ENCODE measurements around the gene RIMS1.
A peak's percentile ranks its signal among the peaks of the same experiment; 100 is the strongest.

RIMS1 gene

DNA sequence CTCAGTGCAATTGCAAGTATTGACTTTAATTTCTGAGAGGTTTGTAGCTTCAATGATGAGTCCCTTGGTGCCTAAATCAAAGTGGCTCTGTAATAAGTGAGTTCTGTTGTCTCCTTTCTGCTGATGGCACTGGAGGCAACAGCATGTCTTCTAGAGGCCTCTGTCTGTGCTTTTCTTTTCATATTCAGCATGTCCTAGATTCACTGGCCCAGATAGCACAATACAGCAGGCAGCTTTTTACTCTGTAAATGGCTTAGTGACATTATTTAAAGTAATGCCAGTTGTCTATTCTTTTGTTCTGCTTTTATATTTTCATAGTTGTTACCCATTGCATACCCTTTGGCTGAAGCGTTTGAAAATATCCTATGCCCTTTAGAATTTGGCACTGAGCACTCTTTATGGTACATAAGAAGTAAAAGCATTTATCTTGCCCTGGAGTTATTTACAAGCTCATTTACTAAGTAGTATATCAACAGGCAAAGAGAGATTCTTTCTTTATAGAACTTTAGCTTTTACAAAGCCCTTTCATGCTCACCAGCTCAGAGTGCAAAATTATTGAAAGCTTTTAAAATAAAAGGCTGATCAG, 464.0 kb downstream of the RIMS1 start:
- no peak for DNase-seq (ENCODE audit: low spot score)

DNA sequence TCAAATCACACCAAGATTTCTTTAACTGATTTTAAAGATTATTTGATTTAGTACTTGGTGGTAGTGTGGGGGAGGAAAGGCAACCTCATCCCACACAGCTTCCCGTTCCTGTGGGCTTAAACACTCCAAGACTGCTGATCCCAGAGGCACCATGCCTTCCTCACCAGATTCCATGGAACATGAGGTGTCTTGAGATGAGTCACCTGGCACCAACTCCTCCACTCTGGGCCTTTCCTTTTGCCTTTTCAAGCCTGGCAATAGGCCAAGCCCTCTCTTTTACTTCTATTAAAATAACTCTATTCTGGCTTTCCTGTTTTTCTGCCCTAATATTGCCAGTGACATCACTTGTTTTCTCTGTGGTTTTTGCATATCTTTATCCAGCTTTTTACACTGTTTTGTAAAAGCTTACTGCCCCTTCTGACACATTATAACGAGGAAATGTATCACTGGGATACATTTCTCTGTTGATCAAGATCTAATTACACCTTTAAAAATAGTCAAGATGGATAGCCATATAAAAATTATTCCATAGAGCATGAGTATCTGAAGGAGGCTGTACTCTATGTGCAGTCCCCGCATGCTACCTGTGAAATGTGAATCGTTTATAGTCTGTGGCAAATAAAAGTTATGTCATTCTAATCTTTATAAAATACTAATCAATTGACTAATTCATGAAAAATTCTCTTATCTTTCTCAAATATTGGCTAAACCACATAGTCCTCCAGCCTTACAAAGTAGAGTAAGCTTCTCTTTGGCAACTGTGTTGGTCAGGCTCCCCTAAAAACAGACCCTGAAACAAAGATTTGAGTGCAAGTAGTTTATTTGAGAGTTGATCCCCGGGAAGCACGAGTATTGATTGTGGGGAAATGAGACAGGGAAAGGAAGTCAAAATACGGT, 477.7 kb downstream of the RIMS1 start:
- DNase-seq (ENCODE audit: low spot score): peak; percentile 72

DNA sequence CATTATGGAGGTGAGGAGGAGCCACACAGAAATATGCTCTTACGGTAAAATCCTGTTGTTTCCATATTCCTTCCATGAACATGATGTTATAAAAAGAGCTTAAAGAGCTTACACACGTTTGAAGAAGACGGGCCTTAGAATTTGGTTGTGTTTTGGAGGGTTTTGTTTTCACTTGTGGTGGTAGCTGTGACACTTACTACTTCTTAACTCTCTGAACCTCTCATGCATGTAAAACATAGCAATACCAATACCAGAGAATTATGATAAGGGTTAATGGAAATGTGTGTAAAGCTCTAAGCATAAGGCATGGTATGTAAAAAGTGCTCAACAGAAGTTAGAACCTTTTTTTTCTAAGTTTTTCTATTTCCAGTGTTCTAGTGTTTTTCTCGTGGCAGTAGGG, 479.4 kb downstream of the RIMS1 start:
- DNase-seq (ENCODE audit: low spot score): no peak

DNA sequence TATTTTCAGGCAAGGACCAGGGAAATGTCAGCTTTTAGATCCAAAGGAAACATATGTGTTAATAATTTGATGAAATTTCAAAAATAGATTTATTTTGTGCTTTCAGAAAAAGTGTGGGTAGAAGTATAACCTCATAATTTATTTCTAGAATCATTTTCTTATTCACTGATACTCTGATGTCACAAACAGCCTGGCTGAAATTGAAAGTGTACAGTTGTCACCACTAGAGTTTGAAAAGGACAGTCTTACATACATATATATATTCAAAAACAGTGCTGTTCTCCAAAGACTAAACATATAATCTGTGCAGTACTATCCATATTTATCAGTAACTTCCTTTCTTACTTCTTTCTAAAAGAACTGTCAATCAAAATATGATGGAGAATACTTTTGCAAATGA, 481.1 kb downstream of the RIMS1 start:
- DNase-seq (ENCODE audit: low spot score): no peak

DNA sequence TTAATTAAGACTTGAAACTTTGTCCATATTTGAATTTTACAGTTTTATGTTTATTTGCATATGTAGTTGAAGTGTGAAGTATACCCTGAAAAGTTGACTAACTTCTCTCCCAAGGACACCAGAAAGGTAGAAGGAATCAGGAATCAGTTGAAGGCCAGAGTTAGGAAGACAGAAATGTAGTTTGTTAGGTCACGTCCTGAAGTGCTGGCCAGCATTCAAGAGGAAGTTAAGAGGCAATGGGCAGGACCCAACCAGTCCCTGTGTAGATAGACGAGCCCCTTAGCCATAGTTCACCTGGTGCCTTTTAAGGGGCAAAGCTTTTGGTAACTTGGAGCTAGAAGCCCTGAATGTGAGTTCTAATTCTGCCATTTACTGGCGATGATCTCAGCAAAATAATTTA, 485.1 kb downstream of the RIMS1 start:
- DNase-seq (ENCODE audit: low spot score): no peak

DNA sequence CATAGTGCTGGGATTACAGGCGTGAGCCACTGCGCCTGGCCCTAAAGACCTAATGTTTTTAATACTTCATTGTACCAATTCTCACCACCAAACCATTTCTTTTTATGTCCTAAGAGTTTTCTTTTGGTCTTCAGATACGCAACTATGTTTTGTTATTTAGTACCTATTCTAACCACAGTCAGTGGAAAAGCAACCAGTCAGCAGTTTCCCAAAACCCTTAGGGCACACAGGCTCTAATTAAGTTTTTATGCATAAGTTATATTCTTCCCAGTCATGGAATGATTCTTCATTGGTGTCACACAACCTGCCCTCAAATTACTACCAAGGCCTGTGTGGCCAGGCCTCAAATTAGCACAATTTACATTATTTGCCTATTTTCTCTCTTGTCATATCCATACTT, 487.8 kb downstream of the RIMS1 start:
- no peak for DNase-seq (ENCODE audit: low spot score)

DNA sequence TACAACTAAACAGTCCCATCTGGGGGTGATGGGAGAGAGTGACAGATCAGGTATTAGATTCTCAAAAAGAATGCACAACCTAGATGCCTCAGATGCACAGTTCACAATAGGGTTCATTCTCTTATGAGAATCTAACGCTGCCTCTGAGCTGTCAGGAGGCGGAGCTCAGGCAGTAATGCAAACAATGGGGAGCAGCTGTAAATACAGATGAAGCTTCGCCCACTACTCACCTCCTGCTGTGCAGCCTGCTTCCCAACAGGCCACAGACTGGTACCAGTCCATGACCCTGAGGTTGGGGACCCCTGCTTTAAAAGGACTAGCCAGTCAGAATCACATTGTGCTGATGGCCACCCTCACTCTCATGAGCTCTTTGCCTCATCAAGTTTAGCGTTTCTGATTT, 488.5 kb downstream of the RIMS1 start:
- no peak for DNase-seq (ENCODE audit: low spot score)

DNA sequence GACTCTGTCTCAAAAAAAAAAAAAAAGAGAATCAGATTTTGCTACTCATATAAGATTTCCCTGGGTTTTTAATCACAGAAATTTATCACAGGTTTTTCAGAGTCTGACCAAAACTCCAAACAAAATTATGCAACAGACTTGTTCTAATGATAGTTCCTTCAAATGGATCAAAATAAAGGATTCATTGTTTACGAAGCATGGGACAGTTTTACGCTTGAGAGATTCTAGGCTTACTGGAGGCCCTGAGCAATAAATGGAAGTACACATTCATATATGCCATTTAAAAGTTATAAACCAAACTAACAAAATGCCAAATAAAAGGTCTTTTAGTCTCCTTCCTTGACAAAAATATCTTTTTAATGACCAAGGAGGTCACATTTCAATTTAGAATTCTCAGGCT, 490.4 kb downstream of the RIMS1 start:
- DNase-seq (ENCODE audit: low spot score): no peak

DNA sequence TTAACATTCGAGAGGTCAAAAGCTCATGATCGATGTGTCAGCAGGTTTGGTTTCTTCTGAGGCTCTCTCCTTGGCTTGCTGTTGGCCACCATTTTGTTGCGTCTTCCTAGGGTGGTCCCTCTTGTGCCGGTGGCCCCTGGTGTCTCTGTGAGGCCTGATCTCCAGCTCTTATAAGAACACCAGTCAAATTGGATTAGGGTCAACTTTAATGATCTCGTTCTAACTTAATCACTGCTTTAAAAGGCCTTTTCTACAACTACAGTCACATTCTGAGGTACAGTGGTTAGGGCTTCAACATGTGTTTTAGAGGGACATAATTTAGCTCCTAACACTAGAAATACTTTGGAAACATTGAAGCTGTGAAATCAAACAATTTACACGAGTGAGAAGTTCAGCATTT, 494.7 kb downstream of the RIMS1 start:
- DNase-seq (ENCODE audit: low spot score): no peak

DNA sequence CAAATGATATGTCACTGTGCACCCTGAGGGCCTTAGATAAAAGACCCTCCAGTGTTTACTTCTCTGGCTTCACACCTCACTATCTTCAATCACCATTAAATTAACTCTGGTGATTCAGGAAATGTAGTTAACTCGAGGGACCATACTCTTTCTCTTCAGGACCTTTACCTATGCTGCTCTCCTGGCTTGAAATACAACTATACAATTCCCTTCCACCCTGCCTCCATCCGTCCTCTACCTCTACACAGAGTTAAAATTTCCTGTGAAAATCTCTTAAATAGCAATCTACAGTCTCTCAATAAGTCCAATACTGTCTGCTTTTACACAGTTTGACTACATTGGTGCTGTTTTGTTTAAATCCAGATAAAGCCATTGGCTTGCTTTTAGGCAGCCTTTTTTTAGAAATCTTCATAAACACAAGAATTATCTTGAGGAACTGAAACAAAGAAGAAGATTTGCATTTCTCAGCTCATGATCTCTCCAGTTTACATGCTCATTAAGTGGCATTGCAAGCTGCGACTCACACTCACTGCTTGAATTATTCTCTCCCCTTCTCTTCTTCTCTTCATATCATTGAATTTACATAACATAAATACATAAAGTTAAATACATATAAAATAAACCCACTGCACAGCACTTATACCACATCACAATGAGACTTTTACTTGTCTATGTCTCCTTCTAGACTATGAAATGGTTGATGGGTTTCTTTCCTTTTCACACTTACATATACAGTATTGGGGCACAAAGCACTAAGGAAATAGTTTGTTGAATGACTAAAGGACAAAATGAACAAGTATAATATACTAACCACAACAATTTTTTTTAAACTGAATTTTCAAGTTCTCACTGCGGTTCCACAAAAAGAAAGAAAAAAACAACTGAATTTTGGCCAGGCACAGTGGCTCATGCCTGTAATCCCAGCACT, 496.5 kb downstream of the RIMS1 start:
- no peak for DNase-seq (ENCODE audit: low spot score)

DNA sequence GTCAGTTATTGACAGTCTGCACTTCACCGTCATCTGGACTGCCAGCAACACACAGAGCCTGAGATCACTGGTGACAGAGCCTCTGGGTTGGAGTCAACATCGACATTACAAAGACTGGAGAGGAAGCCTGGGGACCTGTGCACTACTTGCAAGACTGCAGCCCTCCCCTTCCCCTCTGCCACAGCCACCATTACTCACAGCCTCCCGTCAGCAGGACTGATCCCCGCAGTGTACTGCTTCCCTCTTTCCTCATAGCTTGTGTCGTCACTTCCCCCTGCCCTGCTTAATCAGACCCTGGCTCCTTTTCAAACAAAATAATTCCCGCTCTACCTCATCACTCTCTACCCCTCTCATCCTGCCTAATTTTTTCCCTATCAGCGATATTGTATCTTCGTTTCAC, 500.0 kb downstream of the RIMS1 start:
- DNase-seq (ENCODE audit: low spot score): no peak

DNA sequence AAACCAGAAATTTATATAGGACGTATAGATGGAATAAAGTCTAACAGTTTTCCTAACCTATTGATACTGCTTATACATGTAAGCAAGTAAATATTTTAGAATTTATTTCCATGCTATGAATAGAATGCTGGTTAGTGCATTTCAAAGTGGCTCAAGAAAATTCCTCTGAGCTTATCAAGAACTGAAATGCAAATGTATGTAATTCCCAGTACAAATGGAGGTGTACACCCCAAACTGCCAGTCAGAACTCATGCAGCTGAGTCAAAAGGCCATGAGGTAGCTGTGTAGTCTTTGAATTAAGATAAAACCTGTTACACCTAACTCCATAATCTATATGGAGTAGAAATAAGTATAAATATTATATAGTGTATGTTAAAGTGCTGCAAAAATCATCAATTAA, 503.3 kb downstream of the RIMS1 start:
- DNase-seq (ENCODE audit: low spot score): no peak

DNA sequence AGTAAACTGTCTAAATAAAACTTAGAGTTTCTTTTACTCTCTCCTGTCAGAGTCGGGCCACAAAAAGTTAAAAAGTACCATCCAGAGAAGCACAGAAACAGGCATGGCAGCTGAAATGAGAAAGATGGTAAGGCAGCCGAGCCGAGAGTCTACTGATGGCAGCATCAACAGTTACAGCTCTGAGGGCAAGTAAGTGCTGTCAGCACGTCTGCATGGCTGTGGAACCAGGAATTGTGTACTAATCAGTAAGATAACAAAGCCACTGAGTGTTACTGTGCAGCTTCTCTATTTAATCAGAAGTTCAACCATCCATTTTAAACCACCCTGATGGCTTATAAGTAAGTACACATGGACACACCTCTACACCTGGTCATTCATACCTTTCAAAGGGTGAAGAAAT, 504.2 kb downstream of the RIMS1 start:
- no peak for DNase-seq (ENCODE audit: low spot score)

DNA sequence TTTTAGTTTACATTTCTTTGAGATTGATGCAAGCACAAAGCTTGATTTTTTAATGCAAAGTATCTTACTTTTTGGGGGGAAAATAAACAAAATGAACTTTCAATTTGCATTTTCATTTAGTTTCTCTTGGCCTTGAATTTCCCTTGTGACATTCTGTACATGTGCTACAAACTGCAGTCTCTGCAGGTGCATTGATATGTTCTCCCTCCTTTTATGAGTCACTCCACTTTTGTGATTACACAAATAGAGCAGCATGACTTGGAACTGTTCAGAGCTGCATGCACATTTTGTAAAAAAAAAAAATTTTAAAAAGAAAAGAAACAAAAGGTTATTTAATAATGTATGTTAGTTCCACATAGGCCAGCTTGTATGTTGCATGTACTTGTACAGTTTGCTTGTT, 515.5 kb downstream of the RIMS1 start:
- DNase-seq (ENCODE audit: low spot score): no peak

DNA sequence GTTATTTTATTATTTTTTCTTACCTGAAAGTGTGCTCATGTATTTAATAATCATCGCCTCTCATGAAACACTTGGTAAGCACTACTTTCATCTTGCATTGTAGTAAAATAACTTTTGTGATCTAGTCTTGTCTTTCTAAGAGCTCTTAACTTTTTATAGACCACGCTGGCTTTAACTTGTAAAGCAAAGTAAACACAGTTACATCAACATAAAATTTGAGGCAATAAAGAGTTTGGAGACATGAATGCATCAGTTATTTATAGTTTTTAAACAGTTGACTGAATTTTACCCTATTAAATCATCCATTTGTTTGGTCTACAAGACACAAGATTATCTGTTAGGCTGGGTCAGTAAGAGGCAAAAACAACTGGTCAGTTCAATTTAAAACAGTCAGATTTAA, 517.1 kb downstream of the RIMS1 start:
- no peak for DNase-seq (ENCODE audit: low spot score)

DNA sequence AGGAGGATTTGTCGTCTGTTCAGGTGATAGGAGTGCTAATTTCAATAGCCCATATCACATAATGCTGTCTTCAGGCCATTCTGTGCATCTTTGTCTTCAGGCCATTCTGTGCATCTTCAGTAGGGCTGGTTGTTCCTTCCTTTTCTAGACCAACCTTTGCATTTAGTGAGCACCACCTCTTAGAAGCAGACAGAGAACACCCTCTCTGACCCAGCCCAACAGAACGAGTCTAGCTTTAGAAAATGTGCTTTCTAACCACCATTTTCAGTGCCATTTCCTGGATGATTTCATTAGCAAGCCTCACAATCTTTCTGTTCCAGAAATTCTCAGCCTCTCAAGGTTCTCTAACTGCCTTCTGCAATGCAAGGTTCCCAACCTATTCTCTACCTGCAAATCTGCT, 520.2 kb downstream of the RIMS1 start:
- no peak for DNase-seq (ENCODE audit: low spot score)

DNA sequence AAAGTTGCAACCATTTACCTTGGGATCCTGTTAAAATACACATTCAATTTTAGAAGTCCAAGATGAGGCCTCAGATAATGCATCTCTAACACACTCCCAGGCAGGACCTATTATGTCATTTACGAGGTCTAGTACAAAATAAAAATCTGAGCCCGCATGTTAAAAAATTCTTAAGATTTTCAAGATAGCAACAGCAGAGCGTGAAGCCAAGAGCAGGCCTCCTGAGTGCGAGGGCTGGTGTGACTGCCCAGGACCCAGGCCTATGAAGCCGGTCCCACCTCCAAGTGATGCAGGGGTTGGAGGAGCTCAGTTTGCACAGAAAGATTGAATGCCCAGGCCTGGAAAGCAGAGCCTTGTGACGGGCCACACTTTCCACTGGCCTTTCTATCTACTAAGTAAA, 524.4 kb downstream of the RIMS1 start:
- no peak for DNase-seq (ENCODE audit: low spot score)

DNA sequence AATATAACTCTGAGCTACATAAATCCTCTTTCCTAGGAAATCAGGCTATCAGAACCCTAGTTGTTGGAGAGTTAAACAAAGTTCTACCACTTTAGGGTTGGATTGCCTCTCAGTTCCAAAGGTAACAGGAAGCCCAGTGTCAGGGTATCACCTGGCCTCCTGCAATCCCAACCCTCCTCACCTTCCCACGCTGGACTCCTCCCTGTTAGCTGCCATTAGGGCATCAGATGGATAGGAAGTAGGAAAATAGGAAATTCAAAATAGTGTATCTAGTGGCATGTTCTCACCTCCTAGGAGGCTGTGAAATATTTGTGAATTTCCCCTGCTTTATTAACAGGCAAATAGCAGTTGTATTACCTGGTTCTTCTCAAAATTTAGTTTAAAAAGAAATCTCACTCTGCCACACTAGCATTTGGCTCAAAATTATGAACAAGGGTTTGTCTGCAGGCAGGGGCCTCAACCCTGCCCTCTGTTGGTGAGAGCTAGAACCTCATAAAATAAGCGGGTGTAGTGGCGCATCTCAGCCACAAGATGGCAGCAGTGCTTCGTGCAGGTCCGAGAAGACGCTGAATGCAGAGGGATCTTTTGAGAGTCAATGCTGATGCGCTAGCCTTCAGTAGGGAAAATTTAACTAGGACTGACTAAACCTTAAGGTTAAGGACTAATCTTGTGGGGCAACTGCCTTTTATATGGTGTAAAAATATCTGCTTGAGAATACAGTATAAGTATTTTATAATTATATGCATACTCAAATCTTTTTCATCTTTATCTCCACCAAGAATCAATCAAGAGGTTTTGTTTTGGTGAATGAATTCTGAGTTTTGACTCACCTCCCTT, 525.7 kb downstream of the RIMS1 start:
- peak; percentile 83 for DNase-seq (ENCODE audit: low spot score)

DNA sequence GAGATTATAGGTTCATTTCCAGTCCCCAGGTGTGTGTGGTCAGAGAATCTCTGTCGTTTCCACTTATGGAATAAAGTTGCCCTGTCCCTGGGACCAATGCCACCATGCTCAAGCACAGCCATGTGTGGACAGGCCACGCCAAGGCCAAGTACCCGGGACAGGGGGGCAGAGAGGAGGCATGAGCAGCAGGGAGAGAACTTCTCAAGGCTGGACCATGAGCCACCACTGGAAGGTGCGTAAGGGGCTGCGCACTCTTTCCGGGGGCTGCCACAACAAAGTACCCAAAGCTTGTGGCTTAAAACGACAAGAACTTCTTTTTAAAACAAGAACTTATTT, 526.3 kb downstream of the RIMS1 start:
- DNase-seq (ENCODE audit: low spot score): no peak

DNA sequence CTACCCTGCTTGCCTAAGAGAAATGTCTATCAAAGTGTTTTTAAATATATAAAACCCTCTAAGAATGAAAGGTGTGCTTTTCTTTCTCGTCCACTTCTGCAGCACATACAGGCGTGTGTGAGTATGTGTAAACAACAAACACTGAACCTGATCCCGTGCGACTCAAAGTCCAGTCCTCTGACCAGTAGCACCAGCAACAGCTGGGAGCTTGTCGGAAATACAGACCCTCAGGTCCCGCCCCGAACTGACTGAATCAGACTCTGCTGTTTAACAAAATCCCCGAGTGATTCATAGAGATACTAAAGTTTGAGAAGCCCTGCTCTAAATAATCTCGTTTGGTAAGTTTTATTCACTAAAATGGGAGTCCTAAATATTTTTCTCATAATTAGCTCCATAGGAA, 527.5 kb downstream of the RIMS1 start:
- DNase-seq (ENCODE audit: low spot score): no peak

DNA sequence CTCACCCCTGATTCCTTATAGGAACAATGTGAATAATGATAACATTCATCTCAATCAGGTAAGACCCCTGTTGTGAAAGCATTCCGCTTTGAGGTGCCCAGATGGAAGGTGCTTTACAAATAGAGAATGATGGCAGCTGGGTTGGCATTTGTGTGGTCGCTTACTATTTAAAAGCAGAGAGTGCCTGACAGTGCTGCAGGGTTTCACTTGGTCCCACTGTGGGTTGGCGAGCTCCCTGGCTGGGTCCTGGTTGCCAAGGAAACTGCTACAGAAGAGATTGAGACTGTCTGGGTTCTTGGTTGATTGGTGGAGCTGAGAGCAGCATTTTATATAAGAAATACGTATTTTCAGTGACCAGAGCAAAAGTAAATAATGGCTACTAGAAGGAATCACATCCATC, 528.3 kb downstream of the RIMS1 start:
- no peak for DNase-seq (ENCODE audit: low spot score)

Measured in AG08396 (cell line).